HepG2 (cell line): Measurements from ENCODE around the gene MYOZ1. TPM values are rescaled to one million over a fixed set of nuclear protein-coding genes. Genes with fewer than 3 reads are reported as not detected.

Experiments used
- ATAC-seq: fragments of 200-7000 bp; cut with Tn5 transposase; 3 replicates; pipeline ENCODE4 v1.9.1; 2020; ENCODE audit warnings: mild to moderate bottlenecking, moderate library complexity
- BruUV-seq: library from RNA; stranded (reverse); fragments of 400-500 nt; replicated peaks from 2 replicates; lab custom pipeline; 2021; lab: Mats Ljungman, UMichigan
- CTCF ChIA-PET: fragments of 300-600 bp; formaldehyde crosslinking; extraction: SDS; loops from one replicate; lab custom pipeline; 2021; ENCODE audit warnings: low total read pairs, inconsistent platforms, low intra/inter-chr PET ratio; lab: Yijun Ruan, JAX
- POLR2A ChIA-PET: fragments of 350-600 bp; sonication (Branson Sonifier 250); formaldehyde crosslinking; loops from one replicate; lab custom pipeline; 2020; ENCODE audit warnings: antibody characterized with exemption, inconsistent platforms; lab: Yijun Ruan, JAX
- DNase-seq: peaks from one replicate; pipeline ENCODE4 v3.0.0-alpha.2; 2015; ENCODE audit warnings: low spot score
- FAIRE-seq: peaks from 3 replicates; lab custom pipeline; 2011; peaks lifted over from hg19 to GRCh38; lab: Jason Lieb, UNC
- H2AFZ ChIP-seq: one replicate; pipeline ENCODE4 v1.6.1; 2011; ENCODE audit warnings: low read length, inconsistent platforms
- H3K27ac ChIP-seq: fragments of 300-600 bp; 3 replicates; pipeline ENCODE4 v1.8.0; 2011; ENCODE audit warnings: mixed run types, mild to moderate bottlenecking, mixed read lengths, low read length, inconsistent platforms; ENCODE audit not compliant: insufficient read depth; ENCODE audit errors: extremely low read length
- H3K27me3 ChIP-seq, 2 experiments: fragments of 200-600 bp in 1 of 2; 2 replicates in 1 of 2; 3 replicates in 1 of 2; pipeline versions ENCODE4 v1.6.0 to v1.8.0; 2011; ENCODE audit warnings: low read length in 2 of 2, mild to moderate bottlenecking in 2 of 2, moderate library complexity in 2 of 2, inconsistent platforms in 1 of 2; ENCODE audit not compliant: insufficient read depth in 2 of 2, control insufficient read depth in 1 of 2
- H3K36me3 ChIP-seq, 2 experiments: fragments of 200-600 bp in 1 of 2; replicated peaks in 1 of 2; 2 replicates in 1 of 2; 3 replicates in 1 of 2; pipeline versions ENCODE4 v1.5.1 to v1.8.0; 2011; ENCODE audit warnings: low read length in 2 of 2, inconsistent platforms in 1 of 2; ENCODE audit not compliant: insufficient read depth in 2 of 2, control insufficient read depth in 1 of 2
- H3K4me1 ChIP-seq: 2 replicates; pipeline ENCODE4 v1.5.1; 2012; ENCODE audit warnings: low read length, inconsistent platforms; ENCODE audit not compliant: insufficient read depth
- H3K4me2 ChIP-seq: 2 replicates; pipeline ENCODE4 v1.6.0; 2011; ENCODE audit warnings: low read depth, low read length, inconsistent platforms
- H3K4me3 ChIP-seq, 3 experiments: fragments of 200-600 bp in 1 of 3; sonication (generic), shearing (Covaris generic) in 1 of 3; replicated peaks in 1 of 3; 2 replicates each; pipeline ENCODE4 v1.5.1; 2011 to 2016; ENCODE audit warnings: low read length in 3 of 3, inconsistent platforms in 2 of 3, low read depth in 2 of 3, mild to moderate bottlenecking in 2 of 3, control low read depth in 1 of 3, mixed read lengths in 1 of 3; ENCODE audit not compliant: insufficient read depth in 1 of 3
- H3K79me2 ChIP-seq: one replicate; pipeline ENCODE4 v1.6.1; 2011; ENCODE audit warnings: low read length, inconsistent platforms; ENCODE audit not compliant: insufficient read depth
- H3K9ac ChIP-seq: 2 replicates; pipeline ENCODE4 v1.6.0; 2011; ENCODE audit warnings: mild to moderate bottlenecking, low read depth, low read length, inconsistent platforms; ENCODE audit not compliant: insufficient read depth
- H3K9me3 ChIP-seq: 2 replicates; pipeline ENCODE4 v1.5.1; 2012; ENCODE audit warnings: mild to moderate bottlenecking, low read length
- H4K20me1 ChIP-seq: 2 replicates; pipeline ENCODE4 v1.6.0; 2011; ENCODE audit warnings: inconsistent platforms, mild to moderate bottlenecking, low read length, moderate library complexity; ENCODE audit not compliant: insufficient read depth
- AHR ChIP-seq: IDR thresholded peaks from 2 replicates; pipeline ENCODE4 v1.6.1; 2018; ENCODE audit warnings: missing genetic modification reagents, missing compliant biosample characterization
- BHLHE40 ChIP-seq: IDR thresholded peaks from 2 replicates; pipeline ENCODE4 v1.6.1; 2011; ENCODE audit warnings: low read length, improper control_type of control experiment
- NBN ChIP-seq: fragments of 450-650 bp; conservative IDR thresholded peaks from 2 replicates; pipeline ENCODE4 v1.6.1; 2017
- NONO ChIP-seq, 2 experiments: fragments of 450-650 bp in 1 of 2; sonication (generic) in 1 of 2; formaldehyde crosslinking in 1 of 2; IDR thresholded peaks in 1 of 2; conservative IDR thresholded peaks in 1 of 2; 2 replicates each; pipeline versions ENCODE4 v1.6.1 to v1.8.0; 2017 to 2022; ENCODE audit warnings: mild to moderate bottlenecking in 1 of 2, missing genetic modification reagents in 1 of 2, moderate library complexity in 1 of 2
- PAX8 ChIP-seq: sonication (generic); formaldehyde crosslinking; IDR thresholded peaks from 2 replicates; pipeline ENCODE4 v1.8.0; 2022; ENCODE audit warnings: mild to moderate bottlenecking, missing genetic modification reagents, borderline replicate concordance
- RORA ChIP-seq: sonication (generic); formaldehyde crosslinking; IDR thresholded peaks from 2 replicates; pipeline ENCODE4 v1.5.0; 2020; ENCODE audit warnings: mild to moderate bottlenecking, missing genetic modification reagents, moderate library complexity
- STAT5B ChIP-seq: sonication (generic); formaldehyde crosslinking; IDR thresholded peaks from 2 replicates; pipeline ENCODE4 v1.4.0; 2020; ENCODE audit warnings: missing genetic modification reagents
- ZFX ChIP-seq: sonication (generic); formaldehyde crosslinking; IDR thresholded peaks from 2 replicates; pipeline ENCODE4 v1.4.0; 2020; ENCODE audit warnings: mild to moderate bottlenecking, low read depth, missing genetic modification reagents, moderate library complexity
- ZNF224 ChIP-seq: sonication (generic); formaldehyde crosslinking; IDR thresholded peaks from 2 replicates; pipeline ENCODE4 v1.5.0; 2020; ENCODE audit warnings: mild to moderate bottlenecking, missing genetic modification reagents
- ZNF616 ChIP-seq: sonication (generic); formaldehyde crosslinking; IDR thresholded peaks from 2 replicates; pipeline ENCODE4 v1.5.0; 2020; ENCODE audit warnings: low read depth, mild to moderate bottlenecking, missing genetic modification reagents
- ZNF737 ChIP-seq: sonication (generic); formaldehyde crosslinking; IDR thresholded peaks from 2 replicates; pipeline ENCODE4 v1.5.0; 2020; ENCODE audit warnings: missing genetic modification reagents, mild to moderate bottlenecking, borderline replicate concordance
- ZNF772 ChIP-seq: sonication (generic); formaldehyde crosslinking; IDR thresholded peaks from 2 replicates; pipeline ENCODE4 v1.5.0; 2020; ENCODE audit warnings: mild to moderate bottlenecking, missing genetic modification reagents
- WGBS: methylation state at CpG from one replicate; pipeline ENCODE4 v1.1.6; 2017; ENCODE audit warnings: low lambda C conversion rate; 5-methylcytosine and 5-hydroxymethylcytosine counted together
- in situ Hi-C: cut with HindIII; loops from 2 replicates; pipeline ENCODE4 v1.10.0; 2017; ENCODE audit warnings: low pct_unique_long_range_greater_than_20kb; ENCODE audit not compliant: extremely low pct_ligation_motif_present
- intact Hi-C: fragments of 100-400 bp; cut with micrococcal nuclease; formaldehyde crosslinking; loops from one replicate; pipeline ENCODE4 v1.10.0; 2022; ENCODE audit not compliant: unreplicated experiment
- polyA plus RNA-seq, 8 experiments: library from polyadenylated mRNA; depleted of rRNA in 3 of 8; stranded (reverse) in 7 of 8; unstranded in 1 of 8; fragments of >200 nt; fragmentation: Illumina TruSeq in 4 of 8; extraction: Trizol in 4 of 8; gene quantifications; 2 replicates each; pipeline versions ENCODE4 v1.2.1 to v1.2.3, GENCODE V29; 2011 to 2016; ENCODE audit warnings: low read depth in 4 of 8, missing spikeins in 1 of 8, mixed read lengths in 1 of 8; ENCODE audit not compliant: insufficient read depth in 1 of 8
- total RNA-seq, 5 experiments: library from RNA; depleted of rRNA; stranded (reverse); fragments of >200 nt; fragmentation: Illumina TruSeq; extraction: Trizol; gene quantifications; 2 replicates each; pipeline ENCODE4 v1.2.3, GENCODE V29; 2016; ENCODE audit warnings: low read depth in 1 of 5
- TF ChIP-seq, protein P1 (sequence below): sonication (generic); formaldehyde crosslinking; IDR thresholded peaks from 2 replicates; pipeline ENCODE4 v1.8.1; 2023; ENCODE audit warnings: mild to moderate bottlenecking, missing genetic modification reagents
- TF ChIP-seq, protein P2 (sequence below): sonication (generic); formaldehyde crosslinking; IDR thresholded peaks from 2 replicates; pipeline ENCODE4 v1.5.1; 2020; ENCODE audit warnings: missing genetic modification reagents, mild to moderate bottlenecking, borderline replicate concordance
- TF ChIP-seq, protein P3 (sequence below): sonication (generic); formaldehyde crosslinking; IDR thresholded peaks from 2 replicates; pipeline ENCODE4 v1.5.0; 2020; ENCODE audit warnings: mild to moderate bottlenecking, missing genetic modification reagents
- TF ChIP-seq, protein P4 (sequence below): sonication (generic); formaldehyde crosslinking; IDR thresholded peaks from 2 replicates; pipeline ENCODE4 v1.8.1; 2023; ENCODE audit warnings: mild to moderate bottlenecking, missing genetic modification reagents, borderline replicate concordance
- TF ChIP-seq, protein P5 (sequence below): IDR thresholded peaks from 2 replicates; pipeline ENCODE4 v1.6.1; 2016; ENCODE audit warnings: low read depth, borderline replicate concordance

Gene MYOZ1
- total and polyA plus RNA-seq, 2 of the 13 experiments (the other 11 are each of a cell fraction or from before 2014, with no cell fraction given) = not detected

DNA sequence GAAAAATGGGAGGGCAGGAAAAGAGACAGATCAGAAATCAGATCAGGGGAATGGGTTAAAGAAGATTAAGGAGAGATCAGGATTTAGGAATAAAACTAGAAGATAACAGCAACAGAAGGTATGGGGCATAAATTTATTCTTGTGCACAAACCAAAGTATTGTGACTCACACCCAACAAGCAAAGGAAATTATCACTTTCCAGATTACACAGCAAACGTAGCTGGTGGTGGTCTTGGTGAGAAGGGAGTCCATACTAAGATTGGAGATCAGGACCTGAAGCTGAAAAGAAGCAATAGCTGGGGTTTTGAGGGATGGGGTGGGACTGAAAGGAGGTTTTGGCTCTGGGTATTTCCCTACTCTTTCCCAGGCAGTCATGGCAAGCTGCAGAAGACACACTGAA lies 3.5 kb upstream of the MYOZ1 start:
- H3K9me3 ChIP-seq = no peaks in the 10 kb centered on the region
- no peak overlapping the region for H2AFZ ChIP-seq
- H3K27ac ChIP-seq = no peak overlapping the region
- in situ Hi-C loops = loop anchor here (5.0 to 25.0 kb wide), 2 partner anchors 117 to 382 kb away; partner anchors contain the start of gene MRPS16
- H3K9ac ChIP-seq = no peak overlapping the region
- intact Hi-C loops = loop anchor here (1.0 to 5.0 kb wide), 2 partner anchors 115 to 232 kb away; partner anchors contain the start of gene ANXA7
- no peaks in the 10 kb centered on the region for H3K79me2 ChIP-seq
- no peaks in the 10 kb centered on the region for H3K36me3 ChIP-seq
- no peaks in the 10 kb centered on the region for H4K20me1 ChIP-seq
- POLR2A ChIA-PET = no interaction called here
- H3K4me3 ChIP-seq = no peak overlapping the region
- CTCF ChIA-PET = interaction anchor here (0.6 to 3.9 kb wide), 2 partner anchors 115 to 150 kb away, joined by 3 to 85 read pairs; no protein-coding TSS in a partner anchor
- no peak overlapping the region for H3K4me2 ChIP-seq
- ATAC-seq (no peak), FAIRE-seq (no peak), DNase-seq (no peak)
- peaks cover 2 to 19% of the 10 kb centered on the region in 2 experiments; a peak in 3 of 5 replicates for H3K27me3 ChIP-seq
- WGBS = 7% methylated on average over 1 of the region's 1 CpG
- TF ChIP-seq ZNF616 (CRISPR knock-in tag) = no peak
- TF ChIP-seq, protein P1, sequence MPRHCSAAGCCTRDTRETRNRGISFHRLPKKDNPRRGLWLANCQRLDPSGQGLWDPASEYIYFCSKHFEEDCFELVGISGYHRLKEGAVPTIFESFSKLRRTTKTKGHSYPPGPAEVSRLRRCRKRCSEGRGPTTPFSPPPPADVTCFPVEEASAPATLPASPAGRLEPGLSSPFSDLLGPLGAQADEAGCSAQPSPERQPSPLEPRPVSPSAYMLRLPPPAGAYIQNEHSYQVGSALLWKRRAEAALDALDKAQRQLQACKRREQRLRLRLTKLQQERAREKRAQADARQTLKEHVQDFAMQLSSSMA (CRISPR knock-in tag) = no peak
- TF ChIP-seq, protein P2, sequence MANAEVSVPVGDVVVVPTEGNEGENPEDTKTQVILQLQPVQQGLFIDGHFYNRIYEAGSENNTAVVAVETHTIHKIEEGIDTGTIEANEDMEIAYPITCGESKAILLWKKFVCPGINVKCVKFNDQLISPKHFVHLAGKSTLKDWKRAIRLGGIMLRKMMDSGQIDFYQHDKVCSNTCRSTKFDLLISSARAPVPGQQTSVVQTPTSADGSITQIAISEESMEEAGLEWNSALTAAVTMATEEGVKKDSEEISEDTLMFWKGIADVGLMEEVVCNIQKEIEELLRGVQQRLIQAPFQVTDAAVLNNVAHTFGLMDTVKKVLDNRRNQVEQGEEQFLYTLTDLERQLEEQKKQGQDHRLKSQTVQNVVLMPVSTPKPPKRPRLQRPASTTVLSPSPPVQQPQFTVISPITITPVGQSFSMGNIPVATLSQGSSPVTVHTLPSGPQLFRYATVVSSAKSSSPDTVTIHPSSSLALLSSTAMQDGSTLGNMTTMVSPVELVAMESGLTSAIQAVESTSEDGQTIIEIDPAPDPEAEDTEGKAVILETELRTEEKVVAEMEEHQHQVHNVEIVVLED (CRISPR knock-in tag) = no peak
- no peak for TF ChIP-seq PAX8
- TF ChIP-seq ZNF224 = no peak
- no peak for TF ChIP-seq AHR (CRISPR knock-in tag)
- no peak for TF ChIP-seq ZNF772 (CRISPR knock-in tag)
- no peak for TF ChIP-seq ZNF737 (CRISPR knock-in tag)
- TF ChIP-seq ZFX (CRISPR knock-in tag) = no peak
- no peak for TF ChIP-seq NBN
- no peak for TF ChIP-seq RORA (CRISPR knock-in tag)
- TF ChIP-seq NONO (IDR thresholded peaks at IDR 0.05) = no peak
- no peak for TF ChIP-seq NONO (CRISPR knock-in tag; conservative IDR thresholded peaks at IDR 0.05)
- TF ChIP-seq, protein P3, sequence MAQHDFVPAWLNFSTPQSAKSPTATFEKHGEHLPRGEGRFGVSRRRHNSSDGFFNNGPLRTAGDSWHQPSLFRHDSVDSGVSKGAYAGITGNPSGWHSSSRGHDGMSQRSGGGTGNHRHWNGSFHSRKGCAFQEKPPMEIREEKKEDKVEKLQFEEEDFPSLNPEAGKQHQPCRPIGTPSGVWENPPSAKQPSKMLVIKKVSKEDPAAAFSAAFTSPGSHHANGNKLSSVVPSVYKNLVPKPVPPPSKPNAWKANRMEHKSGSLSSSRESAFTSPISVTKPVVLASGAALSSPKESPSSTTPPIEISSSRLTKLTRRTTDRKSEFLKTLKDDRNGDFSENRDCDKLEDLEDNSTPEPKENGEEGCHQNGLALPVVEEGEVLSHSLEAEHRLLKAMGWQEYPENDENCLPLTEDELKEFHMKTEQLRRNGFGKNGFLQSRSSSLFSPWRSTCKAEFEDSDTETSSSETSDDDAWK = no peak
- TF ChIP-seq BHLHE40 = no peak
- TF ChIP-seq STAT5B (CRISPR knock-in tag) = no peak
- TF ChIP-seq, protein P4, sequence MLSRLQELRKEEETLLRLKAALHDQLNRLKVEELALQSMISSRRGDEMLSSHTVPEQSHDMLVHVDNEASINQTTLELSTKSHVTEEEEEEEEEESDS (CRISPR knock-in tag) = no peak
- TF ChIP-seq, protein P5, sequence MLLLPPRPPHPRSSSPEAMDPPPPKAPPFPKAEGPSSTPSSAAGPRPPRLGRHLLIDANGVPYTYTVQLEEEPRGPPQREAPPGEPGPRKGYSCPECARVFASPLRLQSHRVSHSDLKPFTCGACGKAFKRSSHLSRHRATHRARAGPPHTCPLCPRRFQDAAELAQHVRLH (CRISPR knock-in tag) = no peak
- H3K4me1 ChIP-seq = peaks cover 21% of the 10 kb centered on the region
- BruUV-seq = no TSS peak
